ENCODE results near the gene HHAT.

DNA sequence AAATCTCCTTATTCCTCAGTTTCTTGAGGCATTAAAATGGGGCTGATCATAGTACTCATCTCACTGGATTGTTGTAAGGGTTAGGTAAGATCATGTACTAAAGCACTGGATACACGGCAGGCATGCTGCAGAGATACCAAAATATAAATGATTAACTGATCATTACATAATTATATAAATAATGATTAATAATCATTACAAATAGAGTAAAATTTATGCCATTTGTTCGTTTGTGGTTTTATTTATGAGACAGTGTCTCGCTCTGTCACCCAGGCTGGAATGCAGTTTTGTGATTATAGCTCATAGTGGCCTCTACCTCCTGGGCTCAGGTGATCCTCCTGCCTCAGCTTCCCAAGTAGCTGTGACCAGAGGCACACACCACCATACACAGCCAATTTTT is 140.7 kb downstream of the HHAT start:
- no peak for TF ChIP-seq POLR2A (IDR thresholded peaks at IDR 0.05; ENCODE audit: low read length)
- no peak for TF ChIP-seq GATA1 (IDR thresholded peaks at IDR 0.05; ENCODE audit: low read depth, low read length)
